Urothelium cell line (cell line): Measurements from ENCODE around the gene MORN1.

Source experiments
- DNase-seq: peaks from one replicate; pipeline ENCODE4 v3.0.0; 2011; ENCODE audit warnings: low spot score, mixed read lengths
- FAIRE-seq: peaks from 2 replicates; lab custom pipeline; 2011; peaks lifted over from hg19 to GRCh38; lab: Jason Lieb, UNC

The MORN1 gene

DNA sequence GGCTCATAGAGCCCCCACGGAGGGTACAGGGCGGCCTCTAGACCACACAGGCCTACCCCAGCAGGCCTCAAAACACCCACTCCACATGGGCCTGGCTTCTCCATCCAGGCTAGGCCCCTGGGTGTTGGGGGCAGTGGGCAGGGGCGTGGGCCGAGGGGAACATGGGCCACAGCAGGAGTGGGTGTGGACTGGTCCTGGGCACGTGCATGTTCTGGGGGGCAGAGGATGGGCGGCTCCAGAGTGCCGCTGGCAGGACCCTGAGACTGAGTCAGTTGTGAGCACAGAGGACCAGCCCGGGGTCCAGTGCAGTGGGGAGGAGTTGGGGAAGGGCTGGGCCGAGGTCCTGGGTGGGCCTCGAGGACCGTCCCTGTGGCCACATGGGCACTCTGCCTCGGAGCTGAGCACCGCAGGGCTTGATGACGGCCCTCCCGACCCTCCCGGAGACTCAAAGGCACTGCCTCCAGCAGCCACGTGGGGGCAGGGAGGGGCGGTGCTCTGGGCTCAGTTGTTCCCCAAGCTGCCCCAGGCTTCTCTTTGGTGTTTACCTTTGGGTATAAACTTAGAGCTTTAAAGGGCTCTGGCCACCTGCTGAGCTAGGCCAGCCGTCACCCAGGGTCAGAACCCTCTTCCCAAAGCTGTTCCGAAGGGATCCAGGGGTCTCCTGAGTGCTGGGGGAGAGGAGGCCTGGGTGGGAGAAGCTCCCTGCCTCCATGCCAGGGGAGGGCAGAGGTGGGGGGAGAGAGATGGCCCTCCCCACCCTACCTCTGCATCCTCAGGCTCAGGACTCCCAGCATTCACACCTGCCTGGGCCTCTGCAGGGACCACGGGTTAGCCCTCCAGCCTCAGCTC is 79.9 kb downstream of the MORN1 start:
- FAIRE-seq, result no peak
- DNase-seq, result peak; percentile 39

DNA sequence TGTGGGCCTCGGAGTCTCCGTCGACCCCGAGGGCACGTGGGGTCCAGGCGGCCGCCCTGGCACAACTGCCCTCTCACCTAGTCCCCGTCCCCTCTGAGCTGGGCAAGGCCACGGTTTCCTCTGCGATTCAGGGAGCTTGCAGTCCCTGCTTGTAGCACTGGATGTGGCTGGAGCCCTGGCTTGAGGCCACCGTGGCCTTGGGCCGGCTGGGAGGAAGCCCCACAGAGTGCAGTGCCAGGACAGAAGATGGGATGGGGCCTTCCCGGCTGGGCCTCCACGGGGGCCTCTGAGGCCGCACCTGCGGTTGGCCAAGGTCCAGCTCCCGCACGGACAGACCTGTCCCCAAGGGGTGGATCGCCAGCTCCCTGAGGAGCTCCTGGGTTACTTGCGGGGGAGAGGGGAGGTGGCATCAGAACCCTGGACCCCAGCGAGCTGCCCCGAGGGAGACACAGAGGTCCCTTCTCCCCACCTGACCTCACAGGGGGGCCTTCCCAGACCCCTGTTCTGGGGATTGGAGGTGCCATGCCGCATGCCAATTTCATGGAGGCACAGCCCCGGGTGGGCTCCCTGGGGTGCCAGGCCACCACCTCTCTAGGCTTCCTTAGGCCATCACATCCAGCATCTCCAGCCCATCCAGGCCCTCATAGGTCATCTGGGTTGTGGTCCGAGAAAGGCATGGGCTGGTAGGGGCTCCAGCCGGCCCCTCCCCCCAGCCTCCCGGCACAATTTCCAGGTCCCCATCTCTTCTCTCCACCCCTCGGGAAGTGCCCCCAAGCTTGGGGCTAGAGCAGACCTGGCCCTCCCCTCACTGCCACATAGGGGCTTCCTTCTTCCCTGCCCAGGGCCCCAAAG is 80.8 kb downstream of the MORN1 start:
- no peak for FAIRE-seq
- DNase-seq, result no peak

DNA sequence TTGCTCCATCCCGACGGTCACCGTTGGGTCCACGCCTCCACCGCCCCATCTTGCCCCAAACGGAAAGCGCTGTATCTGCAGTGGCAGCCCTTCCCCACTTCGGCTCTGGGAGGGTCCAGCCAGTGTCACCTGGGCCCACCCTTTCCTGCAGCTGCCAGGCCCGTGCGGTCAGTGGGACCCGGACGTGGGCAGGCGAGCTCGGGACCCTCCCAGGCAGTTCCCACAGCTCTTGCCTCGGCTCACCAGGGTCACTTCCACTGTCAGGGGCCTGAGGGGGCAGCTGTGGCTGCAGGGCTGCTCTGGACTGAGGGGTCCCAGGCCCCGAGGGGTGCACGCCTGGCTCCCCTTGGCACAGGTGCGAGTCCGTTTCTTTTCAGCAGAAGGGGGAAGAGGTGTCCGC is 82.5 kb downstream of the MORN1 start:
- FAIRE-seq (no peak), DNase-seq (no peak)

GRCh38 chr1:2307972-2308371 is 83.4 kb downstream of the MORN1 start:
- FAIRE-seq, result no peak

DNA sequence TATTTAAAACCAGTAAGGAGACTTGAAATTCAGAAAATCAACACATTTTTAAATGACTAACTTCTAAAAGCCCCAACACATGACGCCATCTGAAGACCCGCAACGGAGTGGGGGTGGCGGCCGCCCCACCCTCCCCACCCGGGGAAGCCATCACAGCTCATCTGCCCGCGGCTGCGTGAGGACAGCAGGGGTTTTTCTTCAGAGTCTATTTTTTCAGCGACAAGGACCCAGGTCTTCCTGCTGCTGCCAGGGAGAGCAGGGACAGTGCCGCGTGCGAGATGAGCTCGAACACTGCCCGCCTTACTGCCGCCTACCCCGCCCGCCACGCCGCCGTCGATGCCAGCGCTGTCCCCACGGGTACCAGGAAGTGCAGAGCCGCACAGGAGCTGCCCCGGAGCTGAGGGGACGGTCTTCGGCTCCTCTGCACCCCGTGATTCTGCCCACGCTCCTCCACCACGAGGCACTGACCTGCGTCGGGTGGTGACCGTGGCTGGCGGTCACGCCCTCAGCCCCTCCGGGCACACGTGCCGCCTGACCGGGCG is 84.2 kb downstream of the MORN1 start:
- no peak for DNase-seq
- no peak for FAIRE-seq

More at GRCh38 chr1:2307972-2308371, 83.4 kb downstream of the MORN1 start:
- no peak for DNase-seq

DNA sequence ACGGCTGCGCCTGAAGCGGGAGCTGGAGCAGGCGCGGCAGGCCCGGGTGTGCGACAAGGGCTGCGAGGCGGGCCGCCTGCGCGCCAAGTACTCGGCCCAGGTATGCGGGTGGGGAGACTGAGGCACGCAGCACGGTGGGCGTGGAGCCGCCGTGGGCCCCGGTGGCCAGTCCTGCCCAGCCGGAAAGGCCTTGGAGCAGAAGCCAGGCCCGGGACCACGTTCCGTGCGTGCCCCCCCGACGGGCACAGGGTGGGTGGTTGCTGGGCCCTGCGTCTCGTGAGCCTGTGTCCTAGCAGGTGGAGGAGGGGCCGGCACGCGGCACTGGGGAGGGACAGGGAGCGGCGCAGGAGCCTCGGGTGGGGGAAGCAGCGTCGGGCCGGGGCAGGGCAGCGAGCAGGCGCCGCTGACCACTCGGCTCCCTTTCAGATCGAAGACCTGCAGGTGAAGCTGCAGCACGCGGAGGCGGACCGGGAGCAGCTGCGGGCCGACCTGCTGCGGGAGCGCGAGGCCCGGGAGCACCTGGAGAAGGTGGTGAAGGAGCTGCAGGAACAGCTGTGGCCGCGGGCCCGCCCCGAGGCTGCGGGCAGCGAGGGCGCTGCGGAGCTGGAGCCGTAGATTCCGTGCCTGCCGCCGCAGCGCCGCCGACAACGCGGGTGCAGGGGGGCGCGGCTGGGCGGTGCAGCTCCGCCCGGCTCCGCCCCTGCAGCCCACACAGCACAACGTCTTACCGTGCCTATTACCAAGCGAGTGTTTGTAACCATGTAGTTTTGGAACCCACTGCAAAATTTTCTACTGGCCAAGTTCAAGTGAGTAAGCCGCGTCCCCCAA is 85.0 kb downstream of the MORN1 start:
- DNase-seq (no peak), FAIRE-seq (no peak)

- no peak for FAIRE-seq
- no peak for DNase-seq
Observed at GRCh38 chr1:2304921-2305681, 86.3 kb downstream of the MORN1 start.

GRCh38 chr1:2304282-2304681 is 87.1 kb downstream of the MORN1 start:
- FAIRE-seq, result no peak
- DNase-seq, result no peak

GRCh38 chr1:2303781-2304180 is 87.6 kb downstream of the MORN1 start:
- no peak for DNase-seq
- no peak for FAIRE-seq

DNA sequence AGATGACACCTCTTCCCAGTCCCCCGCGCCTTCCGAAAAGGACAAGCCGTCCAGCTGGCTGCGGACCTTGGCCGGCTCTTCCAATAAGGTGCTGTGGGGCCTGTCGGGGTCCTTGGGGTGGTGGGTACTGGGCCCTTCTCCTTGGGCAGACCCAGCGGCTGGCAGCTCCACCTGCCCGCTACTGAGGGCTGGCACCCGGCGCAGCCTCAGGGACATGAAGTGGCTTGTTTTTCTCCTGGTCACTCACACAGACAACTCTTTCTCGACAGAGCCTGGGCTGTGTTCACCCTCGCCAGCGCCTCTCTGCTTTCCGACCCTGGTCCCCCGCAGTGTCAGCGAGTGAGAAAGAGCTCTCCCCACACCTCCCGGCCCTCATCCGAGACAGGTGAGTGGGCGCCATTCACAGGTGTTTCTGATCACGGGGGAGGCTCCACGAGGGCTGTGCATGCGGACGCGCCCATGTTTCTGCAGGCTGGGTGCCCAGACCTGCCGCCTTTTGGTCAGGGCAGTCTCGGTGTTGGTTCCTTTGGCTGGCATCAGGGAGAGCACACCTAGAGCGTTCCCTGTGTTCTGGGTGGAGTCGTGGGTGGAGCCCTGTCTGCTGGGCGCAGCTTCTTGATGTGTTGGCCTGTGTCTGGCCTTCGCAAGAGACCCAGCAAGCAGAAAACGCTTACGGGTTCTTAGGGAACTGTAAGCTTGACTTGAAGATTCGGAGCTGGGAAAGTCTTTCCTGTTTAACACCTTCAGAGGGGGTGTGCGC is 88.2 kb downstream of the MORN1 start:
- no peak for DNase-seq
- no peak for FAIRE-seq

DNA sequence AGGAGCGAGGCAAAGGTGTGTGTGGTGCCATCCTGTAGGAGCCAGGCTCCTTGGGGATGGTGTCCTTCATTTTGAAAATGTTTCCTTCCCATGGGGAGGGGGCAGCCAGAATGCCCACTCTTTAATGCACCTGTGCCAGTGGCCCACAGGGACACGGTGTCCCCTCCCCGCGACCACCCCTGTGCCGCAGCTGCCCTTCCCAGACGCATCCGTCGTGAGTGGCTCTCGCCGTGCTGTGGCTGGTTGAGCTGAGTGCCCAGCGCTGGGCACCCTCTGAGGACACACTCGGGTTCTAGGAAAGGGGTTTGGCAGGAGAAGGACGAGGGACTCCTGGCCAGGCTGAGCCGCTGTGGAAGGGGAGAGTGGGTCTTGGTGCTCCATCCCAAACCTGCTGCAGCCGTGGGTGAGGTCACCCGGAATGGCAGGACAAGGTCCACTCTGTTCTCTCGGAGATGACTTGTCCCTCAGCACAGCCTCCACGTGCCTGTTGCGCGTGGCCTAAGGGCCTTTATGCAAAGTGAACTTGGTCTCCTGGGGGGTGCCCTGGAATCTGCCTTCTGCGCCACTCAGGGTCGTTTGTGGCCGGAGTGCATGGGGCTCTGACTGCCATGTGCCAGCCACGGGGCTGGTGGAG is 88.9 kb downstream of the MORN1 start:
- FAIRE-seq, result no peak

GRCh38 chr1:2301607-2302291 is 89.6 kb downstream of the MORN1 start:
- DNase-seq, result no peak
- no peak for FAIRE-seq

More for the DNA sequence above, 88.9 kb downstream of the MORN1 start:
- DNase-seq, result no peak

DNA sequence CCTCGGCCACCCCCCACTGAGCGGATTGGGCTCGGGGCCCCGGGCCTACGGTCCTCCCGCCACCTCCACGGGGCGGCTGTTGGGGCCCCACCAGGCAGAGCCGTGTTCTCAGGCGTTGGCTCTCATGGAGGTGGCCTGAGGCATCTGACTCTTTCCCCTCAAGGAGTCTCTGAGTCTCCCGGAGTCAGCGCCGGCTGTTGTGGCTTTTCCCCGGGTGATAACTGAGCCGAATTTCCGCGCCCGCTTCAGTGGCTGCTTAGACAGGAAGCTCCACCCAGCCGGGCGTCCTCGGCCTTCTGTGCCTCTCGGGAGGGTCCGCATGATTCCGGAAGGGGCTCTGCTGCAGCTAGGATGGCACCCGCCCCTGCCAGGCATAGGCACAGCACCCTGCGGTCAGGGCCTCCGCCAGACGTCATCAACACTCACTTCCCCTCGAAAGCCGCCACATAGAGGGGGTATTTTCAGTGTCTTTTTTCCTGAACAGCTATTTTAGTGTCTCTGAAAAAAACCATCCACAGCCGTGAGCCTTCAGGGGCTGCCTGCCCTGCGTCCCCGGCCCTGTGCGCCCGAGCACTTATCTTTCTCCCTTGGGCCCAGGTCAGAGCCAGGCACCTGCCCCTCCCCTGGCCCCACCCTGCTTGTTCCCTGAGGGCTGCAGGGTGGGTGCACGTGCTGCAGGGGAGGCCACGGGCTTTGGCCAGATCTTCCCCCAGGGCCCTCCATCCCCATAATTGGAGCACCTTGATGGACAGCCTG is 90.3 kb downstream of the MORN1 start:
- no peak for FAIRE-seq
- DNase-seq, result no peak

- no peak for FAIRE-seq
- no peak for DNase-seq
Observed at GRCh38 chr1:2300004-2300771, 91.2 kb downstream of the MORN1 start.

GRCh38 chr1:2299131-2299627 is 92.2 kb downstream of the MORN1 start:
- no peak for FAIRE-seq
- DNase-seq, result no peak

- DNase-seq (no peak), FAIRE-seq (no peak)
Observed at GRCh38 chr1:2298685-2299084, 92.7 kb downstream of the MORN1 start.
